COLO668 (cell line): Measurements from ENCODE around the gene PTCD3.
A peak's percentile ranks its signal among the peaks of the same experiment; 100 is the strongest.

Experiments used
- DNase-seq: peaks from one replicate; lab custom pipeline; 2025; ENCODE audit not compliant: unreplicated experiment; lab: John Stamatoyannopoulos, UW

PTCD3 gene

DNA sequence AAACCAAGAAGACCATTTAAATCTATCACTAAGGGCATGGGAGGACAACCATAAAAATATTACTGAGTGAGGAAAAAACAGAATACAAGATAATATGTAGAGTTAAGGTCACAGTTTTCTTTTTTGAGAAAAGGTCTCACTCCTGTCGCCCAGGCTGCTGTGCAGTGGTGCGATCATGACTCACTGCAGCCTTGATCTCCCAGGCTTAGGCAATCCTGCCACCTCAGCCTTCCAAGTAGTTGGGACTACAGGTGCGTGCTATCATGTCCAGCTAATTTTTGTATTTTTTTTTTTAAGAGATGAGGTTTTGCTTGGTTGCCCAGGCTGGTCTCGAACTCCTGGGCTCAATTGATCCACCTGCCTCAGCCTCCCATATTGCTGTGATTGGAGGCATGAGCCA lies 24.3 kb upstream of the PTCD3 start:
- DNase-seq = no peak

DNA sequence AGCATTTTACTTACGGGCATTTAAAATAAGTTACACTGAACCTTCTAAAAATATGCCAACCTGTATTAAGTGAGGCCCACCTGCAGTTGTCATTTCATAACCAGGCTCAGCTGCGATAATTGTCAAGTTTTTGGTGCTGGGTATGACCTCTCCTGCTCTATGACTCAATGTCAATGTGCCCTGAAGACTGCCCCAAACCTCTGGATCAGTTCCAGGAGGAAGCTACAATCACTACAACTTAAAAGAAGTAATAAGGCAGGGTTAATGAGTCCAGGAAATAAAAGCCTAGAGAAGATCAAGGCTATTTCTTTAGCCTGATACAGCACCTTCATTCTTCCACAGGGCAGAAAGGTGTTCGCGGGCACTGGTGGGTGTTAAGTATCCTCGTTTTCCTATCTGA lies 23.3 kb upstream of the PTCD3 start:
- no peak for DNase-seq

DNA sequence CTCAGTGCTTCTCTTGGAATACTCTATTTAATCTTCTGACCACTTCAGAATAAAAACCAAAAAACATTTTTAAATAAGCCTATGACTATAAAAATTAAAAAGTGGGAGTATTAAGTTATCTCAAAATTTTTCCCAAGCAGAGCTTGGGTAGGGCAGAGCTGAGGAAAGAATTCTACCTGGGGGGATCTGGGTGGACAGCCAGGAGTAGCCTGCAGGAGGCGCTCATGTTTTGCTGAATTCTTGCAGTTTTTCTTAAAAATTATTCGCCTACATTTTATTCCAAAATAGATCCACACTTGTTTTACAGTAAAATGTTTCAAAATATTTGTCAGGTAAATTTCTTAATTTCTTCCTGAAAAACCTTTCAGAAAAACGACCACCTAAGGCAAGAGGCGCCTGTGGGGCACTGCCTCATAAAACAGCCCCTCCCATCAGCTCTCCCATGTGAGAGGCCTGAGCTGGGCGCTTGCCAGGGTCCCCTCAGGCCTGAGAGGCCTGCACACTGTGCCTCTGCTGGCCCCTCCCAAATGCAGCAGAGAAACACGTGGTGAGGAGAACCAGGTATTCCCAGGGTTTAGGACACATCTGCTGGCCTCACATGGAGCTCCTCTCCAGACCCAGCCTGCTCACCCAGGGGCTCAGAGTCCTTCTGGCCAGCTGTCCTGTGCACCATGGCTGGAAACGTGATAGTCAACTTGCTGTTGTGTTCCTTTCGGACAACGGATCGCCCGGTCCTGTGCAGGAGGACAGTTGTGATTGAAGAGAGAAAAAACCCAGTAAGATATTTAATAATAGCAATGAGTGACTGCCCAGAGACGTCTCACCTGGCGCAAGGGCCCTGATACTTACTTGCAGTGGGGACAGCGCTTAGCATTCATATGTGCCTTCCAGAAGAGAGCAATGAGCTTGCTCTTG lies 17.8 kb upstream of the PTCD3 start:
- no peak for DNase-seq

DNA sequence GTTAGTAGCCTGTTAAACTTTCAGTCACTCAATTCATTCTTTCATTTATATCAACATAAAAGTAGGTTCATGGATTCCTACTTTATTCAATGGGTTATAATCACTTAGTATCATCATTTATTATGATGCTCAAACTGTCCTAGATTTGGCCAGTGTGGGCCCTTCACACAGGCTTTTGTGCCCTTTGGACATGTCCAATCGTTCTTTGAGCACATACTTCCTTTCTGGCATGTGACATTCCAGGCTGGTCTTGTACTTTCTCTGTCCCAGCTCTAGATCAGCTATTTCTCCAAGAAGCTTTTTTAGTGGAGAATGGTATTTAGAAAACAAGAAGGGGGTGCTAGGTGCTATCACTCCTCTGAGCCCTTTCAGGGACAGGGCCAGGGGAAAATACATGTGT lies 11.8 kb upstream of the PTCD3 start:
- DNase-seq = no peak

DNA sequence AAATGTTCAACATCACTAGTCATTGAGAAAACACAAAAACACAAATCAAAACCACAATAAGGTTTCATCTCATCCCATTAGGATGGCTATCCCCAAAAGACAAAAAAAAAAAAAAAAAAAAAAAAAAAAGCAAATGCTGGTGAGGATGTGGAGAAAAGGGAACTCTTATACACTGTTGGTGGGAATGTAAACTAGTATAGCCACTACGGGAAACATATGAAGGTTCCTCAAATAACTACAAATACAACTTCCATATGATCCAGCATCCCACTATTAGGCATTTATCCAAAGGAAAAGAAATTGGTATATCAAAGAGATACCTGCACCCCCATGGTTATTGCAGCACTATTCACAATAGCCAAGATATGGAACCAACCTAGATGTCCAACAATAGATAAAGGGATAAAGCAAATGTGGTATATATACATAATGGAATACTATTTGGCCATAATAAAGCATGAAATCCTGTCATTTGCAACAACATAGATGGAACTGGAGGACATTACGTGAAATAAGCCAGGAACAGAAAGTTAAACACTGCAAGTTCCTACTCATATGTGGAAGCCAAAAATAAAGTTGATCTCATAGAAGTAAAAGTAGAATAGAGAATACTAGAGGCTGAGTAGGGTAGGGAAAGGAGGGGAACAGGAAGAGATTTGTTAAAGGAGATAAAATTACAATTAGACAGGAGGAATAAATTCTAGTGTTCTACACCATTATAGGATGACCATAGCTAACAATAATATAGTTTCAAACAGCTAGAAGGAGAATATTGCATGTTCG lies 8.7 kb upstream of the PTCD3 start:
- no peak for DNase-seq

DNA sequence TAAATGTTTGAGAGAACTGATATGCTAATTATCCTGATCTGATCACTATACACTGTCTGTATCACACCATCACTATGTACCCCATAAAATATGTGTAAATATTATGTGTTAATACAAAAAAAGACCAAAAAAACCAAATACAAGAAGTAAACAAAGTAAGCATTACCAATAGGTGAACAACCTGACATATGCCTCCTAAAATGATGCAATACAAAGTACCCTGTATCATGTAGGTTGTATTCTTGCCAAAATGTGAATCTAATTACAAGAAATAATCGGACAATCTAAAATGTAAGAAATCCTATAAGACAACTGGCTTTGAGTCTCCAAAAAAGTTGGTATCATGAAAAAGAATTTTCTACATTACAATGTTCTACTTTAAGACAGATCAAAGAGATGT lies 8.1 kb upstream of the PTCD3 start:
- DNase-seq = no peak

DNA sequence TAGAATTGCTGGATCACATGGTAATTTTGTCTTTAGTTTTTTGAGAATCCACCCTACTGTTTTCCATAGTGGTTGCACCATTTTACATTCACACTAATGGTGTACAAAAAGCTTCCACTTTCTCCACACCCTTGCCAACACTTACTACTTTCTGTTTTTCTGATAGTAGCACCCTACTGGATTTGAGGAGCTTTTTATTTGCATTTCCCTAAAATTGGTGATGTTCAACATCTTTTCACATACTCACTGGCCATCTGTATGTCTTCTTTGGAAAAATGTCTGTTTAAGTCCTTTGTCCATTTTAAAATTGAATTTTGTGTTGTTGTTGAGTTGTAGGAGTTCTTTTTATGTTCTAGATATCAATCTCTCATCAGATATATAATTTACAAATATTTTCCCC lies 3.9 kb upstream of the PTCD3 start:
- DNase-seq = no peak

DNA sequence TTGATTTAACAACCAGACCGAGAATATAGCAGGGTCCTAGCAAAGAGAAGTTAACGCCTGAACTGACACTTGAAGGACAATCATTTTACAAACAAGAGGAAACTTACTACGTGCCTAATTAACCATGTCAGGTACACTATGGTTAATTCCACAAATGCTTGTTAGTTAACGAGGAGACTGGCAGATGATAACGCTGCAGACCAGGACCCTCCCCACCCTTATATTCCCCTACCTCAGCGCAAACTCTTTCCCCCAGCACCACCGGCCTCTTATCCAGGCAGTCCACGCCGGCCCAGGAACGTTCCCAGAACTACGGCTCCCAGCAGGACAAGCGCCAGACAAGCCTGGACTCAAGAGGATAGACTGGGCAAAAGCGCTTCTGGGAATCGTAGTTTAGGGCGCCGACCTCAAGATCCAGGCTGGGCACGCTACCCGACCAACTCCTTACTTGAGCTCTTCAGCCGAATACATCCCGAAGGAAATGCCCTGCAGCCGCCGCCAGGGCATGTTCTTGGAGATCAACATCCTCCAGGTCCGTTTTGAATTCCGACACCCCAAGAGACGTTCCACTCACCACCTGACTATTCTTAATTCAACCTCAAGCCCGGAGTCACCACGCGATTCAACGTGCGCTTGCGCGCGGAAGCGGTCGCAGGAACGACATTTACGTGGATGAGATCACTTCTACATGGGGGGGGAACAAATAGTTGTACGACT lies 625 bp upstream of the PTCD3 start, which contains the start of gene POLR1A:
Gene POLR1A, minus strand, starts transcription at position 635 of the 717 bp plus-strand sequence. Its CDS starts 110 bp downstream, at position 525.
- DNase-seq = peak; percentile 86

DNA sequence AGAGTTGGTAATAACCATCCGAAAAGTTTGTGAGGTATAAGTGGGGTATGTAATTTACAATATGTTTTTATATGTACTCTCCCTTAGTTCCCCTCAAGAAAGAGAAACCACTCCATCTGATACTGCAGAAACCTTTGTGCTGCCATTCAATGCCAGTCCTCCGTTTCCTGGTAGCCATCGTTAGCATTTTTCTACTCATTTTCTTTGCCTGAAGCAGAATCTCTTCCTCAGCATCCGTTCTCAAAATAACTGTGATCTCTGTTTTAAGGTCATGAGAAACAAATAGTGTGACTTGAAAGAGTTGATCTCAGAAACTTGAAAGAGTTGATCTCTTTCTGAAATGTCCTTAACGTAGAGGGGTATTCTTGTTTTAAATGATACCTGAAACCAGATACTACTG lies 996 bp downstream of the PTCD3 start:
- no peak for DNase-seq

DNA sequence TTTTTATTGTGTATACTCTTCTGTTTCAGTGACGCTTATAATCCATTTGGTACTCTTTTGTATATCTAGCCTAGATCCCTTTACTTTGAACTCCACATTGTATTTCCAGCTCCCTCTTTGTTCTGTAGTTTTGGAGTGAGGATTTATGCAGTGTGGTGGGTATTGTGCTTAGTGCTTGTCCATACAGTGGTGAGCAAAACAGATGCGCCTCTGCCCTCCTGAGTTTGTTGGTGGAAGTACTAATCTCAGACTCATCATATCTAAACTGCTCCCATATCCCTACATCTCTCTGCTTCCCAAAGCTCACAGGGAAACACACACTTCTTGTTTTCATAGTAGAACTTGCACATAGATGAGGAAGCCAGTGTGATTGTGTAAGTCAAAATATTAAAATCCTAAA lies 12.1 kb downstream of the PTCD3 start:
- DNase-seq = no peak

DNA sequence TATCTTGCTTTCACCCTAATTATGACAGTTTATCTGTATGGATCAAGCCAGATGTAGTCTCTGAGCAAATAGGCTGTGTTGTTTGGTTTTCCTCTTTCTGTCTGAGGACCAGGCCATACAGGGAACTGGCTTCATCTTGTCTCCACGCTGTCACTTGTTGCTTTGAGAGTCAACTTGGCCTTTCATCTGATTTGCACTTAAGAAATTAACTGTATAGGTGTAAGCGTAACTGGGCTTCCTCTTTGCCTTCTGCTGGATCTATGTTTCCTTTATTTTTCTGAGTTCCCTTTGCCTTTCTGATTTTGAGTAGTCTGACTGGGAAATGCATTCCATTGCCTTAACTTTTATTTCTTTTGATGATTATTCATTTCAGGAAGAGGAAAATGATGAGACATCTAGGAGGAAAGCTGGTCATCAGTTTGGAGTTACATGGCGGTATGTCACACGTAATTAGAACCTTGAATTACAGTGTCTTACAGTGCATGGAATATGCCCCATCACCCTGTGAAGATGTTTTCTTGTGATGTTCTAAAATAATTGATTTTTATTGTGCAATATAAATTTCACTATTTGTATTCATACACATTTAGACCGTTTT lies 17.4 kb downstream of the PTCD3 start:
- DNase-seq = no peak

DNA sequence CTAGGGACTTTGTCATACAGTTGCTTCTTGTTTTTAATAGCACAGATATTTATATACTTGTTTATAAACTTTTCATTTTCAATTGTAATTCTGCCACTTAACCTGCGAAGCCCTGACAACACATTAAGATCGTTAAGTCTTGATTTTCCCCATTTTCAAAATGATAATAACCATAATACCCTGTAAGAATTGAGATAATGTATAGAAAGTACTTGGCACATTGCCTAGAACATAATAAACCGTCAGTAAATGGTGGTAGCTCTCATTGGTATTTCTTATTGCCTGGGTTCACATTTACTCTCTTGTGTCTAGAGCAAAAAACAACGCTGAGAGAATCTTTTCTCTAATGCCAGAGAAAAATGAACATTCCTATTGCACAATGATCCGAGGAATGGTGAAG lies 18.6 kb downstream of the PTCD3 start:
- DNase-seq = no peak

DNA sequence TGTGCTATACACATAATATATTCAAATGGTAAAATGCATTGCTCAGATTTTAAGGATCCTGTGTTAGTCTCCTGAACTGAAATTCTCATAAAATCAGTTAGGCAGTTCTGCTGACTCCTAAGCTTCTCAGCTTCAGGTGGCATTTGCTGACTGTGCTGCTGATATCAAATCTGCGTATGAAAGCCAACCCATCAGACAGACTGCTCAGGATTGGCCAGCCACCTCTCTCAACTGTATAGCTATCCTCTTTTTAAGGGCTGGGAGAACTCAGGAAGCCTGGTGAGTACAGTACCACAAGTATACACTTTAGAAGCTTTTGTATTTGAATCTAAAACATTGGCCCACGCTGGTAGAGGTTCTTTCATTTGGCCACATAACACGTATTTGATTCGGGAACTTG lies 28.7 kb downstream of the PTCD3 start:
- DNase-seq = no peak

DNA sequence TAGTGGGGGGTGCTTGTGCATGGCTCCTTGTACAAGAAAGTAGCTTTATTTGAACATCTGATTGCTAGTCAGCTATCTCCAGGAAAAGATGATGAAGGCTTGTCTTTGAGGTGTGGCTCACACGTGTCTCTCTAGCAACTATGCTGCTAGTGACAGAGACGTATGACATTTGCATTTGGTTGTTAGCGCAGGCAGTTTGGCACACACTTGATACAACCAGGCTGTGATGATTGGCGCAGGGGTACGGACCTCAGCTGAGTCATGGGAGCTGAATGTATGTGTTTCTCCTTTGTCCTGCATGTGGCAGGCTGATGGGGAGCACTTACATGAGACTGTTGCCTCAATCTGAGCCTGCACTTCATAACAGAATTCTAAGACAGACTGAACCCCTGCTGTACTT lies 29.6 kb downstream of the PTCD3 start:
- no peak for DNase-seq

DNA sequence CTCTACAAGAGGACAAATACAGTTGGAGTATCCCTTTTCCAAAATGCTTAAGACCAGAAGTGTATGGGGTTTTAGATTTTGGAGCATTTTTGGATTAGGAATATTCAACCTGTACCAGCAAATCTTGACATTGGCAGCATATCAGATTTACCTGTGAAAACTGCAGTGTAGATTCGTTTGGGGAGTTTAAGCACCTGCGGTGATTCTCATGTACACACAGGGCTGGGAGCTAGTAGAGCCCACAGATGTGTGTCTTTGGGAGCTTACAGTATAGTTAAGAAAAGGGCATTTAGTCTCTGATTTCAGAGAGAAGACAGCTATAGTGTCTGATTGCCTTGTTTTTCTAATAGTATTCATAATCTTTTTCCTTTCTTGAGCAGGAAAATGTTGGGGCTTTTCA lies 30.1 kb downstream of the PTCD3 start:
- no peak for DNase-seq

DNA sequence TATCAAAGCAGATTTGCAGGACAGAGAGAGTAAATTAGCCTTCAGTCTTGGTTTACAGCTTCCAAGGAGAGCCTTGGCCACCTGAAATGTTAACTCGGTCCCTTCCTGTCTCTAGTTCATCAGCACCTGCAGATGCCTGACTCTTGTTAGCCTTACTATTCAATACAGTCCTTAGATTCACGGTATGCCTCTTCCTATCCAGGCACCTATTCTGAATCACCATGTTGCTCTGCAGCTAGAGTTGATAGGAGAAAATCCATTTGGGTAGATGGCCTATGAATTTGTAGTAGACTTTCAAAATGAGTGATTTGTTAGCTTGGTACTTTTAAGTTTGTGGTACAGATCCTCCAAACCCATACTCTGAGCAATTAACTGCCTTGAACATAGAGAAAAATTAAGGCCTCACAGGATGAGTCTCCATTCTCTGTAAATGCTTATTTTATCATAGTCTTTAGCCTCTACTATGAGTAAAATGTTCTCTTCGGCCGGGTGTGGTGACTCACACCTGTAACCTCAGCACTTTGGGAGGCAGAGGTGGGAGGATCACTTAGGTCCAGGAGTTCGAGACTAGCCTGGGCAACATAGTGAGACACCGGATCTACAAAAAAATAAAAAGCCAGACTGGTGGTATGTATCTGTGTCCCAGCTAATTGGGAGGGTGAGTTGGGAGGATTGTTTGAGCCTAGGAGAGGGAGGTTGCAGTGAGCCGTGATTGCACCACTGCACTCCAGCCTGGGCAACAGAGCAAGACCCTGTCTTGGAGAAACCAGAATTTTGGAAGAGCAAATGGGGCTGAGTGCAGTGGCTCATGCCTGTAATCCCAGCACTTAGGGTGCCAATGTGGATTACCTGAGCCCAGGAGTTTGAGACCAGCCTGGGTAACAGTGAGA lies 32.9 kb downstream of the PTCD3 start:
- no peak for DNase-seq

DNA sequence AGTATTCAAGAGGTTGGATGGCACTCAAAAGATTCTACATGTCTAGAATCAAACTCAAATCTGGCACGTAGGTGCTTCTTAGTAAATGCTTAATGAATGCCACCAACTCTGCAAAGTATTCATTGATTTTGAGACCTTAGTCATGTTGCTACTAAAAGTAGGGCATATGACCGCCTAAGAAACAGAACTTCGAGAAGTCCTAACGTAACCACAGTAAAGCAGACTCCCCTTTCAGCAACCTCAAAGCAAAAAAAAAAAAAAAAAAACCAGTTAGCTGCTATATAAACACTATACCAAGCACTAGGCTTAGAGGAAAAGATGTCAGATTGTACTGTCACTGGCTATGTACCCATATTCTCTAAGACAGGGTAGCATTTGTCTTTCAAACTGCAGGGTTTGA lies 33.9 kb downstream of the PTCD3 start:
- no peak for DNase-seq

DNA sequence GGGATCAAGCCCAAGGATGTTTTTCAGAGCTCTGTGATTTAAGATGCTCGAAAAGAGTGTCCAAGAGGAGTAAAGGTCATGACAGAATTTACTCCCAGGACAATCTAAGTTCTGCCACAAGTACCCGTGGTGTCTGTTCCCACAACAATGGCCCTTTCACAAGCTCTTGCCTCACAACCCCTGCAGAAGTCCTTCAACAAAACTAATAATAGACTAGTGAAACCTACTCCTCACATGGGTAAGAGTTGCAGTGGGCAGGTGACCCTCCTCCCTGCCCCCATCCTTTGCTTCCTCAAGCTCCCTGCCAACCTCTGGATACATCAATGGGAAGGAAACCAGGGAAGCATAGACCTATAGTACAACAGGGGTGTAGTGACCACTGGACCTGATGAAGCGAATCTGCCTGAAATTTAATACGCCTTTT lies 34.9 kb downstream of the PTCD3 start:
- DNase-seq = no peak

DNA sequence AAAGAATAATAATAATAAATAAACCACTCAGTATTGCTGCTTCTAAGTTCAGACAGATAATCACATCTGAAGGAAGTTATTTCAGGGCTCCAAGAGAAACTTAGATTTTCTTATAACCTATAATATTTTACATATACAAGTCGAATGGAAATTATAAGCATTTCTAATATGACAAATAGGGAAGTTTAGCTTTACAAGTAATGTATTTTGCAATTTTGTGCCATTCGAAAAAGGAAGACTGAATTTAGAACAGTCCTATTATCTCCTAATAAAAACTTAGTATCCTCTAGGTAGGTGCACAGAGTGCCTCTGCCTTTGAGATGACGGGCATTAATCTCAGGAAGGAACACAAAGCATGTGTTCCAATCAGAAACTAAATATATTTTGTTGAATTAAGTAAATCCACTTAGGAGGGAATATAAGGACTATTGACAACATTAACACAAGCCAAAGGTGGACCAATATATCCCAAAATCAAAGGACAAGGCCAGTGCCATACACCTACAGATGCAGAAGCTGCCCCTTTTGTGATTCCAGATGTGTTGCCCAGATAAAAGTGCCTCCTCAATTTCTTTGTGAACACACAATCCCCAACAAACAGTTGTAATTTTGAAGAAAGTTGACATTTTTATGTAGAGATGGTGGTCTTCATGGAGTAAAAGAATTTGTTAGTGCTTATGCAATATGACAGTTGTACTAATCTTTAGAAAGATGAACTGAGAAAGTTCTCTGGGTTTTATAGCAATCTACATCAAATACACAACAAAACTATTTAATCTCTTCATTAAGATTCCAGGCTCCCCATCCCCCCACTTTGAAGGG lies 36.6 kb downstream of the PTCD3 start:
- DNase-seq = no peak
